K562 (cell line): ENCODE measurements around the gene DCAF8. TPM values are rescaled to one million over a fixed set of nuclear protein-coding genes. Genes with fewer than 3 reads are reported as not detected.

Experiments
- EP400 ChIP-seq: fragments of 450-650 bp; IDR thresholded peaks from 2 replicates; pipeline ENCODE4 v1.6.1; 2017; ENCODE audit warnings: antibody characterized with exemption, mild to moderate bottlenecking, moderate library complexity
- FOXM1 ChIP-seq, 2 experiments: fragments of 450-650 bp in 1 of 2; sonication (generic) in 1 of 2; formaldehyde crosslinking in 1 of 2; IDR thresholded peaks; 2 replicates each; pipeline versions ENCODE4 v1.6.1 to v1.9.0; 2017 to 2022; ENCODE audit warnings: low read depth in 2 of 2, mild to moderate bottlenecking in 2 of 2, missing genetic modification reagents in 1 of 2, moderate library complexity in 1 of 2
- FOXP1 ChIP-seq: sonication (generic); formaldehyde crosslinking; IDR thresholded peaks from 2 replicates; pipeline ENCODE4 v1.8.0; 2022; ENCODE audit warnings: mild to moderate bottlenecking, missing genetic modification reagents
- GTF2F1 ChIP-seq: IDR thresholded peaks from 2 replicates; pipeline ENCODE4 v1.6.1; 2011; ENCODE audit warnings: low read depth, low read length, improper control_type of control experiment
- HEY1 ChIP-seq: fragments of 250-450 bp; sonication (Bioruptor Pico); IDR thresholded peaks from 2 replicates; pipeline ENCODE4 v1.5.0; 2020; ENCODE audit warnings: mild to moderate bottlenecking, moderate library complexity, borderline replicate concordance
- HNRNPH1 ChIP-seq: fragments of 200-400 bp; formaldehyde crosslinking; optimal IDR thresholded peaks from 2 replicates; pipeline ENCODE3; 2017; ENCODE audit warnings: low read depth, mild to moderate bottlenecking, low read length, moderate library complexity
- PHF21A ChIP-seq: fragments of 450-650 bp; IDR thresholded peaks from 2 replicates; pipeline ENCODE4 v1.6.1; 2017; ENCODE audit warnings: low read depth, borderline replicate concordance
- RNF2 ChIP-seq: sonication (generic); IDR thresholded peaks from 2 replicates; pipeline ENCODE4 v1.6.1; 2016
- SAFB2 ChIP-seq: fragments of 200-400 bp; formaldehyde crosslinking; IDR thresholded peaks from 2 replicates; pipeline ENCODE4 v1.6.1; 2018; ENCODE audit warnings: borderline replicate concordance, low read length, low read depth, moderate library complexity; ENCODE audit not compliant: severe bottlenecking
- TAF15 ChIP-seq: fragments of 200-400 bp; formaldehyde crosslinking; IDR thresholded peaks from 2 replicates; pipeline ENCODE4 v1.6.1; 2017; ENCODE audit warnings: mild to moderate bottlenecking, low read depth, low read length, moderate library complexity
- ZEB2 ChIP-seq: fragments of 450-650 bp; IDR thresholded peaks from 2 replicates; pipeline ENCODE4 v1.6.1; 2016
- ZNF232 ChIP-seq: sonication (generic); formaldehyde crosslinking; IDR thresholded peaks from 2 replicates; pipeline ENCODE4 v1.8.0; 2022; ENCODE audit warnings: mild to moderate bottlenecking, missing genetic modification reagents
- ZNF253 ChIP-seq: fragments of 250-450 bp; sonication (Bioruptor Pico); conservative IDR thresholded peaks from 2 replicates; pipeline ENCODE4 v1.6.1; 2021; ENCODE audit warnings: mild to moderate bottlenecking
- ZNF644 ChIP-seq: fragments of 200-800 bp; sonication (Bioruptor generic); IDR thresholded peaks from 2 replicates; pipeline ENCODE4 v1.6.1; 2016; ENCODE audit warnings: low read depth, missing genetic modification characterization, missing compliant biosample characterization
- polyA plus RNA-seq, 8 experiments: library from polyadenylated mRNA; depleted of rRNA in 4 of 8; stranded (reverse) in 5 of 8; unstranded in 3 of 8; fragments of >200 nt; fragmentation: Nextera tagmentation in 2 of 8; fragmentation: Illumina TruSeq in 1 of 8; extraction: Ambion mirVana in 2 of 8; extraction: Trizol in 1 of 8; gene quantifications; 2 replicates each; pipeline versions ENCODE4 v1.2.1 to v1.2.3, GENCODE V29; 2011 to 2014; ENCODE audit warnings: inconsistent platforms in 1 of 8, missing spikeins in 1 of 8
- total RNA-seq, 7 experiments: library from RNA; depleted of rRNA in 6 of 7; stranded (reverse); fragments of >200 nt in 6 of 7; fragmentation: Illumina TruSeq in 2 of 7; extraction: Trizol in 2 of 7; gene quantifications; 2 replicates each; pipeline versions ENCODE4 v1.2.1 to v1.2.3, GENCODE V29; 2011 to 2021; ENCODE audit warnings: low replicate concordance in 1 of 7
- TF ChIP-seq, protein P1 (sequence below): sonication (generic); formaldehyde crosslinking; IDR thresholded peaks from 2 replicates; pipeline ENCODE4 v1.8.1; 2023; ENCODE audit warnings: mild to moderate bottlenecking, missing genetic modification reagents
- TF ChIP-seq, protein P2 (sequence below): fragments of 250-450 bp; sonication (Bioruptor Pico); IDR thresholded peaks from 2 replicates; pipeline ENCODE4 v1.8.0; 2021; ENCODE audit warnings: mild to moderate bottlenecking, moderate library complexity
- TF ChIP-seq, protein P3 (sequence below): fragments of 250-450 bp; sonication (Bioruptor Pico); IDR thresholded peaks from 2 replicates; pipeline ENCODE4 v1.8.0; 2021; ENCODE audit warnings: borderline replicate concordance, mild to moderate bottlenecking, moderate library complexity; ENCODE audit not compliant: poor library complexity, severe bottlenecking
- TF ChIP-seq, protein P4 (sequence below): sonication (generic); formaldehyde crosslinking; IDR thresholded peaks from 2 replicates; pipeline ENCODE4 v1.8.0; 2022; ENCODE audit warnings: mild to moderate bottlenecking, missing genetic modification reagents
- TF ChIP-seq, protein P5 (sequence below): fragments of 250-450 bp; sonication (Bioruptor Pico); IDR thresholded peaks from 2 replicates; pipeline ENCODE4 v1.5.0; 2020; ENCODE audit warnings: mild to moderate bottlenecking
- TF ChIP-seq, protein P6 (sequence below): sonication (generic); IDR thresholded peaks from 2 replicates; pipeline ENCODE4 v1.6.1; 2016

DCAF8 gene
- total and polyA plus RNA-seq, 9 of the 15 experiments (the other 6 are each of a cell fraction or from before 2014, with no cell fraction given), result 11.6 to 149 (median 81.3) TPM

DNA sequence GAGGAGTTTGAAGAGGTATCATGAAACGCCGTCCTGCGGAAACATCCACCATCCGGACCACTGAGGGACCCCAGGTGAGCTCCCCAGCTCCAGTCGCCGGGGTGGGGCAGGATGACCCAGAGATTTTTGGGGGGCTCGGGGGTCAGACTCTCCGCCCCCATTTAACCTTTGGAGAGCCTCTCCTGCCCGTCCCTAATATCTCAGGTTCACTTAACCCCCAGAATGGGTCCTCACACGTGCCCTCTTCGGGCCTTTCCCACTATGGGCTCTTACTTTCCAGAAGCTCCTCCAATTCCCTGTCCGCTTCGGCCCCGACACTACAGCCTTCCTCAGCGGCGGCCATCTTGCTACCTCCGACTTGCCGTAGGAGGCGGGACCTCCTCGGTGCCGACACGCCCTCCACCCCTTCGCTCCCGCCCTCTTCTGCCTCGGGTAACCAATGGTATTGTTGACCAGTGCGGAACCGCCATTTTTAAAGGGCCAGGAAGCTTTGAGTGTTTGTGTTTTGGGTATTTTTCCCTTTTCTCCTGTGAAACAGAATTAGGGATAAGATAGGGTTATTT, 22.5 kb upstream of the DCAF8 start, which contains the start of gene PEX19 (continued):
- TF ChIP-seq HEY1 (no peak), PHF21A (no peak), GTF2F1 (no peak), ZNF253 (CRISPR knock-in tag) (no peak), RNF2 (no peak), SAFB2 (no peak), ZNF644 (no peak), EP400 (peak; percentile 59), TAF15 (no peak), ZEB2 (no peak), HNRNPH1 (no peak), ZNF232 (CRISPR knock-in tag) (no peak), FOXP1 (CRISPR knock-in tag) (no peak), FOXM1 (IDR thresholded peaks at IDR 0.05; ENCODE audit: low read depth) (peak; percentile 28; the same call in 1 of the 2 replicates), FOXM1 (CRISPR knock-in tag; IDR thresholded peaks at IDR 0.05; ENCODE audit: low read depth) (no peak)
- TF ChIP-seq, protein P1, sequence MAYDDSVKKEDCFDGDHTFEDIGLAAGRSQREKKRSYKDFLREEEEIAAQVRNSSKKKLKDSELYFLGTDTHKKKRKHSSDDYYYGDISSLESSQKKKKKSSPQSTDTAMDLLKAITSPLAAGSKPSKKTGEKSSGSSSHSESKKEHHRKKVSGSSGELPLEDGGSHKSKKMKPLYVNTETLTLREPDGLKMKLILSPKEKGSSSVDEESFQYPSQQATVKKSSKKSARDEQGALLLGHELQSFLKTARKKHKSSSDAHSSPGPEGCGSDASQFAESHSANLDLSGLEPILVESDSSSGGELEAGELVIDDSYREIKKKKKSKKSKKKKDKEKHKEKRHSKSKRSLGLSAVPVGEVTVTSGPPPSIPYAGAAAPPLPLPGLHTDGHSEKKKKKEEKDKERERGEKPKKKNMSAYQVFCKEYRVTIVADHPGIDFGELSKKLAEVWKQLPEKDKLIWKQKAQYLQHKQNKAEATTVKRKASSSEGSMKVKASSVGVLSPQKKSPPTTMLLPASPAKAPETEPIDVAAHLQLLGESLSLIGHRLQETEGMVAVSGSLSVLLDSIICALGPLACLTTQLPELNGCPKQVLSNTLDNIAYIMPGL (CRISPR knock-in tag), result no peak
- TF ChIP-seq, protein P2, sequence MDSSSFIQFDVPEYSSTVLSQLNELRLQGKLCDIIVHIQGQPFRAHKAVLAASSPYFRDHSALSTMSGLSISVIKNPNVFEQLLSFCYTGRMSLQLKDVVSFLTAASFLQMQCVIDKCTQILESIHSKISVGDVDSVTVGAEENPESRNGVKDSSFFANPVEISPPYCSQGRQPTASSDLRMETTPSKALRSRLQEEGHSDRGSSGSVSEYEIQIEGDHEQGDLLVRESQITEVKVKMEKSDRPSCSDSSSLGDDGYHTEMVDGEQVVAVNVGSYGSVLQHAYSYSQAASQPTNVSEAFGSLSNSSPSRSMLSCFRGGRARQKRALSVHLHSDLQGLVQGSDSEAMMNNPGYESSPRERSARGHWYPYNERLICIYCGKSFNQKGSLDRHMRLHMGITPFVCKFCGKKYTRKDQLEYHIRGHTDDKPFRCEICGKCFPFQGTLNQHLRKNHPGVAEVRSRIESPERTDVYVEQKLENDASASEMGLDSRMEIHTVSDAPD, result no peak
- TF ChIP-seq, protein P3, sequence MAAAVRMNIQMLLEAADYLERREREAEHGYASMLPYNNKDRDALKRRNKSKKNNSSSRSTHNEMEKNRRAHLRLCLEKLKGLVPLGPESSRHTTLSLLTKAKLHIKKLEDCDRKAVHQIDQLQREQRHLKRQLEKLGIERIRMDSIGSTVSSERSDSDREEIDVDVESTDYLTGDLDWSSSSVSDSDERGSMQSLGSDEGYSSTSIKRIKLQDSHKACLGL, result no peak
- TF ChIP-seq, protein P4, sequence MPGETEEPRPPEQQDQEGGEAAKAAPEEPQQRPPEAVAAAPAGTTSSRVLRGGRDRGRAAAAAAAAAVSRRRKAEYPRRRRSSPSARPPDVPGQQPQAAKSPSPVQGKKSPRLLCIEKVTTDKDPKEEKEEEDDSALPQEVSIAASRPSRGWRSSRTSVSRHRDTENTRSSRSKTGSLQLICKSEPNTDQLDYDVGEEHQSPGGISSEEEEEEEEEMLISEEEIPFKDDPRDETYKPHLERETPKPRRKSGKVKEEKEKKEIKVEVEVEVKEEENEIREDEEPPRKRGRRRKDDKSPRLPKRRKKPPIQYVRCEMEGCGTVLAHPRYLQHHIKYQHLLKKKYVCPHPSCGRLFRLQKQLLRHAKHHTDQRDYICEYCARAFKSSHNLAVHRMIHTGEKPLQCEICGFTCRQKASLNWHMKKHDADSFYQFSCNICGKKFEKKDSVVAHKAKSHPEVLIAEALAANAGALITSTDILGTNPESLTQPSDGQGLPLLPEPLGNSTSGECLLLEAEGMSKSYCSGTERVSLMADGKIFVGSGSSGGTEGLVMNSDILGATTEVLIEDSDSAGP (CRISPR knock-in tag), result peak; percentile 87
- TF ChIP-seq, protein P5, sequence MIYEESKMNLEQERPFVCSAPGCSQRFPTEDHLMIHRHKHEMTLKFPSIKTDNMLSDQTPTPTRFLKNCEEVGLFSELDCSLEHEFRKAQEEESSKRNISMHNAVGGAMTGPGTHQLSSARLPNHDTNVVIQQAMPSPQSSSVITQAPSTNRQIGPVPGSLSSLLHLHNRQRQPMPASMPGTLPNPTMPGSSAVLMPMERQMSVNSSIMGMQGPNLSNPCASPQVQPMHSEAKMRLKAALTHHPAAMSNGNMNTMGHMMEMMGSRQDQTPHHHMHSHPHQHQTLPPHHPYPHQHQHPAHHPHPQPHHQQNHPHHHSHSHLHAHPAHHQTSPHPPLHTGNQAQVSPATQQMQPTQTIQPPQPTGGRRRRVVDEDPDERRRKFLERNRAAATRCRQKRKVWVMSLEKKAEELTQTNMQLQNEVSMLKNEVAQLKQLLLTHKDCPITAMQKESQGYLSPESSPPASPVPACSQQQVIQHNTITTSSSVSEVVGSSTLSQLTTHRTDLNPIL (CRISPR knock-in tag), result no peak
- TF ChIP-seq, protein P6, sequence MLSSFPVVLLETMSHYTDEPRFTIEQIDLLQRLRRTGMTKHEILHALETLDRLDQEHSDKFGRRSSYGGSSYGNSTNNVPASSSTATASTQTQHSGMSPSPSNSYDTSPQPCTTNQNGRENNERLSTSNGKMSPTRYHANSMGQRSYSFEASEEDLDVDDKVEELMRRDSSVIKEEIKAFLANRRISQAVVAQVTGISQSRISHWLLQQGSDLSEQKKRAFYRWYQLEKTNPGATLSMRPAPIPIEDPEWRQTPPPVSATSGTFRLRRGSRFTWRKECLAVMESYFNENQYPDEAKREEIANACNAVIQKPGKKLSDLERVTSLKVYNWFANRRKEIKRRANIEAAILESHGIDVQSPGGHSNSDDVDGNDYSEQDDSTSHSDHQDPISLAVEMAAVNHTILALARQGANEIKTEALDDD, result peak; percentile 3; the same call in 1 of the 2 replicates
